ENCODE data around the gene AOPEP. TPM values are rescaled to one million over a fixed set of nuclear protein-coding genes. Genes with fewer than 3 reads are reported as not detected.

Gene AOPEP
- total RNA-seq, 4 donors from 2014 or later = 149 to 306 (median 193) TPM

DNA sequence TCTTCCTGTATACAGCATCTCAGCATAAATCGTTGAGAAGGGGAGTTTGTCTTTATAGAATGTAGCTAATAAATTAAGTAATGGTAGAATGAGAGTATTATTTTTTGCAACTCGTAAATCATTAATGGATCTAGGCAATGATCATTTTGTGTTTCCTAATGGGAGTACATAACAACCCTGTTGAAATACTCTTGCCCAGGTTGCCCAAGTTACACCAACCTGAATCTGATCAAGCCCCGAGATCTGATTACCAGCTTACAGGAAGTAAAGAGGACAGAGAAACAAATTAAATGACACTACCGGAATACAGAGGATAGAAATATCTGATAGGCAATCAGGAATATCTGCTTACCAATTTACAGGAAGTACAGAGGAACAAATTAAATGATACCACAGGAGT, 107.3 kb downstream of the AOPEP start:
- DNase-seq (ENCODE audit: low spot score in 2 of 2) = no peak
- Histone ChIP-seq H3K9me3 (no peaks in the 10 kb centered on the region), H3K4me3 (no peak overlapping the region), H3K36me3 (no peaks in the 10 kb centered on the region), H3K27ac (no peak overlapping the region), H3K27me3 (no peaks in the 10 kb centered on the region), H3K4me1 (peaks cover 8% of the 10 kb centered on the region)
- WGBS = 83% methylated on average over 4 of the region's 4 CpGs
- TF ChIP-seq POLR2A (IDR thresholded peaks at IDR 0.05) (no peak), POLR2AphosphoS5 (IDR thresholded peaks at IDR 0.05) (no peak), EP300 (IDR thresholded peaks at IDR 0.05) (no peak)
- TF ChIP-seq, protein P1, sequence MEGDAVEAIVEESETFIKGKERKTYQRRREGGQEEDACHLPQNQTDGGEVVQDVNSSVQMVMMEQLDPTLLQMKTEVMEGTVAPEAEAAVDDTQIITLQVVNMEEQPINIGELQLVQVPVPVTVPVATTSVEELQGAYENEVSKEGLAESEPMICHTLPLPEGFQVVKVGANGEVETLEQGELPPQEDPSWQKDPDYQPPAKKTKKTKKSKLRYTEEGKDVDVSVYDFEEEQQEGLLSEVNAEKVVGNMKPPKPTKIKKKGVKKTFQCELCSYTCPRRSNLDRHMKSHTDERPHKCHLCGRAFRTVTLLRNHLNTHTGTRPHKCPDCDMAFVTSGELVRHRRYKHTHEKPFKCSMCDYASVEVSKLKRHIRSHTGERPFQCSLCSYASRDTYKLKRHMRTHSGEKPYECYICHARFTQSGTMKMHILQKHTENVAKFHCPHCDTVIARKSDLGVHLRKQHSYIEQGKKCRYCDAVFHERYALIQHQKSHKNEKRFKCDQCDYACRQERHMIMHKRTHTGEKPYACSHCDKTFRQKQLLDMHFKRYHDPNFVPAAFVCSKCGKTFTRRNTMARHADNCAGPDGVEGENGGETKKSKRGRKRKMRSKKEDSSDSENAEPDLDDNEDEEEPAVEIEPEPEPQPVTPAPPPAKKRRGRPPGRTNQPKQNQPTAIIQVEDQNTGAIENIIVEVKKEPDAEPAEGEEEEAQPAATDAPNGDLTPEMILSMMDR (IDR thresholded peaks at IDR 0.05) = no peak

DNA sequence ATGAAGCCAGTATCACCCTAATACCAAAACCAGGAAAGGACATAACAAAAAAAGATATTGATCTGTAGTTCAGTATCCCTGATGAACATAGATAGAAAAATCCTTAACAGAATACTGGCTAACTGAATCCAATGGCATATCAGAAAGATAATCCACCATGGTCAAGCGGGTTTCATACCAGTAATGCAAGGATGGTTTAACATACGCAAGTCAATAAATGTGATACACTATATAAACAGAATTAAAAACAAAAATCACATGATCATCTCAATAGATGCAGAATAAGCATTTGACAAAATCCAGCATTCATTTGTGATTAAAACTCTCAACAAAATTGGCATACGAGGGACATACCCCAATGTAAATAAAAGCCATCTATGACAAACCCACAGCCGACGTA, 110.9 kb downstream of the AOPEP start:
- H3K27ac ChIP-seq = no peak overlapping the region
- H3K9me3 ChIP-seq = no peaks in the 10 kb centered on the region
- no peak for TF ChIP-seq POLR2A (IDR thresholded peaks at IDR 0.05)
- TF ChIP-seq POLR2AphosphoS5 (IDR thresholded peaks at IDR 0.05) = no peak
- TF ChIP-seq, protein P1 (IDR thresholded peaks at IDR 0.05) = no peak
- TF ChIP-seq EP300 (IDR thresholded peaks at IDR 0.05) = no peak
- no peak overlapping the region for H3K4me3 ChIP-seq
- H3K27me3 ChIP-seq = no peaks in the 10 kb centered on the region
- 86% methylated on average over 5 of the region's 5 CpGs for WGBS
- H3K4me1 ChIP-seq = no peaks in the 10 kb centered on the region
- H3K36me3 ChIP-seq = no peaks in the 10 kb centered on the region
- no peak for DNase-seq (ENCODE audit: low spot score in 2 of 2)

DNA sequence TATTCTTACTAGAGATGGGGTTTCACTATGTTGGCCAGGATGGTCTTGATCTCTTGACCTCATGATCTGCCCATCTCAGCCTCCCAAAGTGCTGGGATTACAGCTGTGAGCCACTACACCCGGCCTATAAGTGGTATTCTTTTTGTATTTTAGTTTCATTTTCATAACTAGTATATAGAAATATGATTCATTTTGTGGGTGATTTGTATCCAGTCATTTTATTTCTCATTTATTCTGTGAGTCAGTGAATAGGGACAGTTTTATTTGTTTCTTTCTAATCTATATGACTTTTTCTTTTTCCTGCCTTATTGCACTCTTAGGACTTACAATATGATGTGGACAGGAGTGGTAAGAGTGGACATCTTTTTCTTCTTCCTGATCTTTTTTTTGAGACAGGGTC, 112.9 kb downstream of the AOPEP start:
- no peak for DNase-seq (ENCODE audit: low spot score in 2 of 2)
- no peaks in the 10 kb centered on the region for H3K36me3 ChIP-seq
- no peaks in the 10 kb centered on the region for H3K4me1 ChIP-seq
- H3K4me3 ChIP-seq = no peak overlapping the region
- no peaks in the 10 kb centered on the region for H3K27me3 ChIP-seq
- 85% methylated on average over 1 of the region's 1 CpG for WGBS
- TF ChIP-seq EP300 (IDR thresholded peaks at IDR 0.05) (no peak), POLR2AphosphoS5 (IDR thresholded peaks at IDR 0.05) (no peak), POLR2A (IDR thresholded peaks at IDR 0.05) (no peak)
- TF ChIP-seq, protein P1 (IDR thresholded peaks at IDR 0.05) = no peak
- H3K27ac ChIP-seq = no peak overlapping the region
- no peaks in the 10 kb centered on the region for H3K9me3 ChIP-seq

DNA sequence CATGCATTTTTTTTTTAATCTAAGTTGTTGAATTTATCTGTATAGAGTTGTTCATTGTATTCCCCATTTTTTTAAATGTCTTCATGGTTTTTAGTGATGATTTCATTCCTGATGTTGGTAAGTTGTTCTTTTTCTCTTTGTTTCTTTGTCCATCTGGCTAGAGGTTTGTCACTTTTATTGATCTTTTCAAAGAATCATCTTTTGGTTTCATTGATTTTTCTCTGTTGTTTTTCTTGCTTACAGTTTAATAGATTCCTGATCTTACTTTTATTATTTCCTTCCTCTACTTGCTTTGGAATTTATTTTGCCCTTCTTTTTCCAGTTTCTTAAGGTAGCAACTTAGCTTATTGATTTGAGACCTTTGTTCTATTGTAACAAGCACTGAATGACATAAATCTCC, 114.2 kb downstream of the AOPEP start:
- Histone ChIP-seq H3K27ac (no peak overlapping the region), H3K36me3 (no peaks in the 10 kb centered on the region), H3K4me1 (no peaks in the 10 kb centered on the region), H3K4me3 (no peak overlapping the region), H3K9me3 (no peaks in the 10 kb centered on the region), H3K27me3 (no peaks in the 10 kb centered on the region)
- TF ChIP-seq, protein P1 (IDR thresholded peaks at IDR 0.05) = no peak
- TF ChIP-seq EP300 (IDR thresholded peaks at IDR 0.05) (no peak), POLR2A (IDR thresholded peaks at IDR 0.05) (no peak), POLR2AphosphoS5 (IDR thresholded peaks at IDR 0.05) (no peak)
- no peak for DNase-seq (ENCODE audit: low spot score in 2 of 2)

DNA sequence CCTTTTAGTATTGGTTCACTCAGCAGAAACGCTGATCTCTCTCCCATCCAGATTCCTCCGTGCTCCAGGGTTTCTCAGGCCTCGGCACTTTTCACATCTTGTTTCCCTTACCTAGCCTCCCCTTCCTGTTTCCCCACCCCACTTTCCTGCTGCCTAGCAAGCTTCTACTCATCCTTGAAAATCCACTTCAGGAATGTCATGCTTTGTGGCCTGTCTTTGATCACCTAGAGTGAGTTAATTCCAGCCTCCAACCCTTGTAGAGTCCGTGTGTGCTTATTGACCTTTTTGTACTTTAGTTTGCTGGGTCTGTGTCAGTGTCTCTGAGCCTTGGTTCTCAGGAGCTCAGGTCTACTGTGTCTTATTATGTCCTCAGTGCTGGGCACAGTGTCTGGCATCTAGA, 116.6 kb downstream of the AOPEP start:
- H3K4me1 ChIP-seq = peaks cover 11% of the 10 kb centered on the region
- no peaks in the 10 kb centered on the region for H3K36me3 ChIP-seq
- H3K27me3 ChIP-seq = no peaks in the 10 kb centered on the region
- no peak overlapping the region for H3K4me3 ChIP-seq
- WGBS = 75% methylated on average over 4 of the region's 4 CpGs
- no peak for DNase-seq (ENCODE audit: low spot score in 2 of 2)
- H3K27ac ChIP-seq = no peak overlapping the region
- TF ChIP-seq EP300 (IDR thresholded peaks at IDR 0.05) (no peak), POLR2A (IDR thresholded peaks at IDR 0.05) (no peak)
- TF ChIP-seq, protein P1 (IDR thresholded peaks at IDR 0.05) = no peak
- H3K9me3 ChIP-seq = no peaks in the 10 kb centered on the region

Data from suprapubic skin (tissue), 4 donors.